LNCAP (cell line): ENCODE results near the gene SPAG17.

Source experiments
- CTCF ChIP-seq: fragments of 450-650 bp; IDR thresholded peaks from 2 replicates; pipeline ENCODE4 v1.5.1; 2017; ENCODE audit warnings: mild to moderate bottlenecking

SPAG17 gene

GRCh38 chr1:118008011-118008410 is 177.0 kb downstream of the SPAG17 start:
- TF ChIP-seq CTCF, result no peak

GRCh38 chr1:118007391-118007790 is 177.6 kb downstream of the SPAG17 start:
- TF ChIP-seq CTCF, result no peak

- TF ChIP-seq CTCF, result no peak
These were observed 180.7 kb downstream of the SPAG17 start for GRCh38 chr1:118004312-118004711.

- no peak for TF ChIP-seq CTCF
These were observed 199.1 kb downstream of the SPAG17 start for GRCh38 chr1:117985973-117986372.

GRCh38 chr1:117985239-117985638 is 199.8 kb downstream of the SPAG17 start:
- TF ChIP-seq CTCF, result no peak

- TF ChIP-seq CTCF, result no peak
These were observed 203.4 kb downstream of the SPAG17 start for GRCh38 chr1:117981455-117982192.

GRCh38 chr1:117976381-117976780 is 208.6 kb downstream of the SPAG17 start:
- TF ChIP-seq CTCF, result no peak

- TF ChIP-seq CTCF, result no peak
These were observed 213.3 kb downstream of the SPAG17 start for GRCh38 chr1:117971777-117972176.
